ENCODE measurements around the gene PSME2. TPM values are rescaled to one million over a fixed set of nuclear protein-coding genes. Genes with fewer than 3 reads are reported as not detected.

Gene PSME2
- total RNA-seq, 1 donor: 78.3 TPM

DNA sequence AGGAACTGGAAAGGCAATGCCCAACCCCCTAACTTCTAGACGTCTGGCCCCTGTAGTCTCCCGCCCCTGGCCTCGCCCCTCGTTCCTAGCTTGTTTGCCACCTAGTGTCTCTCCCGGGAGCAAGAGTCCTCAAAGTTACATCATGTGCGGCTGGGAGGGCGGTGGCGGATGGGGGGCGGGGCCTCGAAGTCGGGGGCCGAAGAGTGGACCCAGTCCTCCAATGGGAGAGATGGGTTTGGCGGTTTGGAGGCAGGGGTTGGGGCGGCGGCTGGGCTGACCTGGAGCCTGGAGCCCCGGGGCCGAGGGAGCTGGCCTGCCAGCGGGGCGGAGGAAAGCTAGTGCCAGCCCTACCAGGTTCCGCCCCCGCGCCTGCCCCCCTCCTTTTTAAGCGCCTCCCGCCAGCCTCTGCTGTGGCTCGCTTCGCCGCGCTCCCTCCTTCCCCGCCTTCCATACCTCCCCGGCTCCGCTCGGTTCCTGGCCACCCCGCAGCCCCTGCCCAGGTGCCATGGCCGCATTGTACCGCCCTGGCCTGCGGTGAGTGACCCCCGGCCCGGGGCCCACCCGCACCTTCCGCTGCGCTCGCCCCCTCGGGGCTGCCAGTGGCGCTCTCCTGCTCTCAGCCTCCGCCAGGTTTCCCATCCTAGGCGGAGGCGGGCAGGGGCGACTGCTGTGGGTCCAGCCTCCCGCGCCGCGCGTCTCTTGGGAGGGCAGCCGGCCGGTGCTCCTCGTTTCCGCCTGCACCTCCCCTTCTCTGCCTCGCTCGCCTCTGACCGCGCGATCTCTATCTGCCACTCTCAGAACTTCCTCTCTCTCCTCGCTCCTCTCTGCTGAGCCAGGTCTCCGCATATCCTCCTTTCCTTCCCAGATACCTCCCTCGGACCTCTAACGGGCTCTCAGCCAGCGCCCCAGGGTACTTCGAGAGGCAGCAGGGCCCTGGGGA is 52.2 kb downstream of the PSME2 start, which contains the start of gene PCK2:
Gene PCK2 (plus strand): TSS at position 411 of the 940 bp plus-strand sequence. CDS start 95 bp downstream, at position 506.
- peak; percentile 92 for DNase-seq (ENCODE audit: low read depth)
- TF ChIP-seq CTCF (IDR thresholded peaks at IDR 0.05; ENCODE audit: insufficient read depth, low read length): no peak

More for the DNA sequence above, 52.2 kb downstream of the PSME2 start, which contains the start of gene PCK2:
- peak within 1 kb of the TSS; percentile 87 for H3K4me3 ChIP-seq (ENCODE audit: low read depth, low read length)

Small RNA genes lying within 50 kb of the gene (small RNA-seq; reads per million reads assigned to genes)
- gene AL136295.4: not detected
- not detected for gene IPO4
- gene IRF9: not detected
- not detected for gene RNA5SP383

Other genes with a start within 250 kb of the PSME2 start
- 21.4 and 58.4 TPM in 2 replicates for gene DHRS4, start 192.8 kb downstream of the PSME2 start, total RNA-seq (ENCODE audit: low replicate concordance)
- gene DHRS4L2, start 157.7 kb downstream of the PSME2 start, total RNA-seq (ENCODE audit: low replicate concordance): 5.5 and 8.3 TPM in 2 replicates
- gene CARMIL3, start 94.6 kb downstream of the PSME2 start, total RNA-seq (ENCODE audit: low replicate concordance): not detected in 2 replicates
- not detected in 2 replicates for gene CPNE6, start 75.0 kb downstream of the PSME2 start, total RNA-seq (ENCODE audit: low replicate concordance)
- gene PCK2, start 52.3 kb downstream of the PSME2 start, total RNA-seq (ENCODE audit: low replicate concordance): 20.1 and 36.5 TPM in 2 replicates
- gene DCAF11, start 31.8 kb downstream of the PSME2 start, total RNA-seq (ENCODE audit: low replicate concordance): 44.6 and 85.3 TPM in 2 replicates
- gene NRL, start 31.7 kb downstream of the PSME2 start, total RNA-seq (ENCODE audit: low replicate concordance): 0.90 and 4.1 TPM in 2 replicates
- gene FITM1, start 16.0 kb downstream of the PSME2 start, total RNA-seq (ENCODE audit: low replicate concordance): 0.18 TPM in 1 of 2 replicates, not detected in the other
- 84.8 and 117 TPM in 2 replicates for gene PSME1, start 10.4 kb downstream of the PSME2 start, total RNA-seq (ENCODE audit: low replicate concordance)
- 3.8 and 11.9 TPM in 2 replicates for gene EMC9, start 5.0 kb downstream of the PSME2 start, total RNA-seq (ENCODE audit: low replicate concordance)
- gene RNF31, start 888 bp upstream of the PSME2 start, total RNA-seq (ENCODE audit: low replicate concordance): 51.1 and 165 TPM in 2 replicates
- gene IRF9, start 14.7 kb upstream of the PSME2 start, total RNA-seq (ENCODE audit: low replicate concordance): 43.8 and 63.1 TPM in 2 replicates
- 1.9 and 4.2 TPM in 2 replicates for gene REC8, start 25.5 kb upstream of the PSME2 start, total RNA-seq (ENCODE audit: low replicate concordance)
- 44.0 and 52.0 TPM in 2 replicates for gene IPO4, start 42.2 kb upstream of the PSME2 start, total RNA-seq (ENCODE audit: low replicate concordance)
- gene TM9SF1, start 48.8 kb upstream of the PSME2 start, total RNA-seq (ENCODE audit: low replicate concordance): 50.9 and 73.9 TPM in 2 replicates
- 0.27 TPM in 1 of 2 replicates, not detected in the other for gene TSSK4, start 59.1 kb upstream of the PSME2 start, total RNA-seq (ENCODE audit: low replicate concordance)
- 70.7 and 159 TPM in 2 replicates for gene CHMP4A, start 66.9 kb upstream of the PSME2 start, total RNA-seq (ENCODE audit: low replicate concordance)
- gene MDP1, start 69.5 kb upstream of the PSME2 start, total RNA-seq (ENCODE audit: low replicate concordance): 11.8 and 23.2 TPM in 2 replicates
- 38.8 and 136 TPM in 2 replicates for gene NEDD8, start 85.8 kb upstream of the PSME2 start, total RNA-seq (ENCODE audit: low replicate concordance)
- 53.6 and 207 TPM in 2 replicates for gene GMPR2, start 86.3 kb upstream of the PSME2 start, total RNA-seq (ENCODE audit: low replicate concordance)
- 53.0 and 60.5 TPM in 2 replicates for gene TINF2, start 96.0 kb upstream of the PSME2 start, total RNA-seq (ENCODE audit: low replicate concordance)
- gene TGM1, start 116.6 kb upstream of the PSME2 start, total RNA-seq (ENCODE audit: low replicate concordance): 0.36 and 6.1 TPM in 2 replicates
- 21.2 and 26.7 TPM in 2 replicates for gene RABGGTA, start 125.0 kb upstream of the PSME2 start, total RNA-seq (ENCODE audit: low replicate concordance)
- gene DHRS1, start 153.2 kb upstream of the PSME2 start, total RNA-seq (ENCODE audit: low replicate concordance): 8.7 and 20.7 TPM in 2 replicates
- gene NOP9, start 153.2 kb upstream of the PSME2 start, total RNA-seq (ENCODE audit: low replicate concordance): 16.4 and 19.6 TPM in 2 replicates
- gene CIDEB, start 161.4 kb upstream of the PSME2 start, total RNA-seq (ENCODE audit: low replicate concordance): 1.9 and 4.2 TPM in 2 replicates
- 3.5 and 18.6 TPM in 2 replicates for gene LTB4R2, start 163.5 kb upstream of the PSME2 start, total RNA-seq (ENCODE audit: low replicate concordance)
- 0.98 and 1.5 TPM in 2 replicates for gene LTB4R, start 164.9 kb upstream of the PSME2 start, total RNA-seq (ENCODE audit: low replicate concordance)
- gene ADCY4, start 188.5 kb upstream of the PSME2 start, total RNA-seq (ENCODE audit: low replicate concordance): 1.2 and 6.3 TPM in 2 replicates
- gene RIPK3, start 193.4 kb upstream of the PSME2 start, total RNA-seq (ENCODE audit: low replicate concordance): 0.99 and 3.0 TPM in 2 replicates
- 77.9 and 221 TPM in 2 replicates for gene NFATC4, start 221.6 kb upstream of the PSME2 start, total RNA-seq (ENCODE audit: low replicate concordance)

Data from fibroblast of the aortic adventitia (primary cell).